A172 (cell line): ENCODE results near the gene AMFR. TPM values are rescaled to one million over a fixed set of nuclear protein-coding genes. Genes with fewer than 3 reads are reported as not detected.

Experiments
- total RNA-seq: library from RNA; depleted of rRNA; stranded (reverse); fragments of >200 nt; shearing (Covaris generic); gene quantifications from 2 replicates; pipeline ENCODE4 v1.2.3, GENCODE V29; 2014; rRNA removed

AMFR gene
- total RNA-seq, 1 experiment from 2014 or later: 172 TPM

Other genes with a start within 250 kb of the AMFR start
- not detected in 2 replicates for gene GNAO1, start 234.1 kb downstream of the AMFR start, total RNA-seq
- gene NUDT21, start 25.8 kb upstream of the AMFR start, total RNA-seq: 177 and 191 TPM in 2 replicates
- gene OGFOD1, start 26.0 kb upstream of the AMFR start, total RNA-seq: 154 and 217 TPM in 2 replicates
- 57.6 and 64.5 TPM in 2 replicates for gene BBS2, start 94.5 kb upstream of the AMFR start, total RNA-seq
- not detected in 2 replicates for gene MT4, start 139.5 kb upstream of the AMFR start, total RNA-seq
- gene MT3, start 164.0 kb upstream of the AMFR start, total RNA-seq: not detected in 2 replicates
- 137 and 184 TPM in 2 replicates for gene MT2A, start 183.0 kb upstream of the AMFR start, total RNA-seq
- gene MT1E, start 200.2 kb upstream of the AMFR start, total RNA-seq: not detected in 2 replicates
- not detected in 2 replicates for gene MT1M, start 207.1 kb upstream of the AMFR start, total RNA-seq
- gene MT1A, start 213.1 kb upstream of the AMFR start, total RNA-seq: not detected in 2 replicates
- gene MT1B, start 226.3 kb upstream of the AMFR start, total RNA-seq: not detected in 2 replicates
- not detected in 2 replicates for gene MT1F, start 232.4 kb upstream of the AMFR start, total RNA-seq
- gene MT1G, start 242.5 kb upstream of the AMFR start, total RNA-seq: not detected in 2 replicates
- gene MT1H, start 244.3 kb upstream of the AMFR start, total RNA-seq: not detected in 2 replicates